Heart left ventricle (tissue), 16 donors: ENCODE measurements around the gene ZRANB1. TPM values are rescaled to one million over a fixed set of nuclear protein-coding genes. Genes with fewer than 3 reads are reported as not detected.

ENCODE experiments used
- ATAC-seq, 4 donors: fragments of 200-7000 bp; cut with Tn5 transposase; one replicate each; pipeline ENCODE4 v1.9.1; 2020 to 2022; ENCODE audit warnings: moderate library complexity in 4 of 4, mild to moderate bottlenecking in 3 of 4, moderate number of reproducible peaks in 1 of 4
- DNase-seq, 5 donors: peaks; one replicate each; pipeline ENCODE4 v3.0.0-alpha.2; 2020
- H3K27ac ChIP-seq, 12 donors: fragments of 200-600 bp; sonication (generic) in 4 of 12; one replicate each; pipeline versions ENCODE4 v1.5.0 to v1.8.0; 2016 to 2022; ENCODE audit warnings: mild to moderate bottlenecking in 2 of 12
- H3K27me3 ChIP-seq, 9 donors: fragments of 200-600 bp; sonication (generic) in 2 of 9; one replicate each; pipeline versions ENCODE4 v1.5.1 to v1.8.0; 2016 to 2022; ENCODE audit warnings: mild to moderate bottlenecking in 3 of 9
- H3K36me3 ChIP-seq, 9 donors: fragments of 200-600 bp; sonication (generic) in 2 of 9; one replicate each; pipeline versions ENCODE4 v1.5.0 to v1.8.0; 2018 to 2022; ENCODE audit warnings: mild to moderate bottlenecking in 2 of 9
- H3K4me1 ChIP-seq, 12 donors: fragments of 200-600 bp; sonication (generic) in 4 of 12; one replicate each; pipeline versions ENCODE4 v1.5.0 to v1.8.0; 2016 to 2022; ENCODE audit warnings: mild to moderate bottlenecking in 3 of 12
- H3K4me3 ChIP-seq, 12 donors: fragments of 200-600 bp; sonication (generic) in 4 of 12; one replicate each; pipeline versions ENCODE4 v1.5.0 to v1.8.0; 2017 to 2022; ENCODE audit warnings: mild to moderate bottlenecking in 9 of 12, moderate library complexity in 4 of 12
- H3K9me3 ChIP-seq, 12 donors: fragments of 200-600 bp; sonication (generic) in 4 of 12; one replicate each; pipeline versions ENCODE4 v1.5.0 to v1.8.0; 2016 to 2022; ENCODE audit warnings: mild to moderate bottlenecking in 1 of 12
- CTCF ChIP-seq, 12 donors: fragments of 200-600 bp; sonication (generic) in 4 of 12; IDR thresholded peaks; one replicate each; pipeline versions ENCODE4 v1.5.0 to v1.8.0; 2018 to 2022; ENCODE audit warnings: antibody characterized with exemption in 12 of 12, mild to moderate bottlenecking in 5 of 12
- POLR2A ChIP-seq, 2 donors: fragments of 450-650 bp; IDR thresholded peaks; one replicate each; pipeline ENCODE4 v1.6.1; 2017; ENCODE audit warnings: antibody characterized with exemption in 2 of 2, mild to moderate bottlenecking in 2 of 2, moderate library complexity in 2 of 2
- WGBS, 4 donors: extraction: QIAGEN DNeasy Blood & Tissue Kit in 2 of 4; methylation state at CpG; one replicate each; pipeline versions ENCODE4 v1.1.5 to v1.1.7; 2013 to 2018; 5-methylcytosine and 5-hydroxymethylcytosine counted together
- intact Hi-C, 10 donors: fragments of 100-400 bp; cut with DNase I; formaldehyde crosslinking; loops; one replicate each; pipeline versions ENCODE4 v1.11.1 to v1.14.2; 2022
- polyA plus RNA-seq, 2 donors: library from polyadenylated mRNA; stranded (reverse); fragments of 200-250 nt; gene quantifications; one replicate each; pipeline ENCODE4 v1.2.3, GENCODE V29; 2013
- total RNA-seq, 9 donors: library from RNA; depleted of rRNA in 2 of 9; stranded (reverse); fragments of >200 nt in 2 of 9; fragmentation: NEBNext Ultra II Directional in 3 of 9; extraction: Animal tissue kit (Norgen Biotek cat#: 25700) in 3 of 9; gene quantifications; one replicate each; pipeline versions ENCODE4 v1.1.0 to v1.2.4, GENCODE V29; 2016 to 2023
- donor health status: ischemic (EF 13 %, LVEDD 7.1; RV severe dilation, severe dysfunction).
- donor health status: healthy with polysubstance abuse.
- donor health status: DM: no; HTN: yes; CAD: no.
- donor health status: DM: no; HTN: no; CAD: no.
- donor health status: ischemic (EF 25% LVEDD 6.9; RV normal size, moderate dysfunction).
- donor health status: ischemic (EF 25% LVEDD 5.7; RV mildly dilated, moderate dysfunction).
- donor health status: healthy.
- donor health status: DM: yes; HTN: yes; CAD: no.
- donor health status: ischemic (EF 35%, LVEDD 5.7; RV mildly dilated, moderate dysfunction).
- donor health status: nonischemic (EF 11% LVEDD 7.7; RV severe dilation, severe dysfunction).
- donor health status: DM: yes; HTN: yes; CAD: no.
- donor health status: PGD.
- donor health status: ischemic (EF 29% LVEDD 5.4; RV normal size, mild dysfunction).
- donor health status: nonischemic (EF 23%, LVEDD 6.1; RV moderate dilation, normal function).

ZRANB1 gene
- total and polyA plus RNA-seq, 11 donors = 11.4 to 31.3 (median 25.6) TPM

DNA sequence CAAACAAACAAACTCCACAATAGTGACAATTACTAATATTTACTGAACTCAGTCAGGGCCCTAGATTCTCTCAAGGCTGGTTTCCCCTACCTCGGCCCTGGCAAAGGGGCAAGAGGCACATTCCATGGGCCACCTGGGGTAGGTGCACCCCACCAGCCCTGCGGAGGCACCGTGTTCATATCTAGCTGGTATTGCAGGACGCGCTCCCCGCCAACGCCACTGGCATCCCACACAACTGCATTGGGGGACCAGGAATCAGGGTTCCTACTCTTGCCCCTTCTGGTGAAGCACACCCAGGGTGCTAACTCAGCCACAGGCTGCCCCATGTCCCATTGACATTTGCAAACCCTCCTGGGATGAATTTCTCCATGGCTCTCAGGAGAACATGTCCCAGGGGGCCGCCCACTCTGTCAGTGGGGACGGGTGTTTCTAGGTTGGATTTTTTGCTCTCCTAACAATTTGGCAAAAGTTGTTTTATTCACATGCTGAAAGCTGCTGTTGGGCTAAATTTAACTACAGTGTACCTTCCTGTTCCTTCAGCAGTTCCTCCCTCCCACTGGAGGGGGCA, 76.7 kb downstream of the ZRANB1 start:
- WGBS, 4 donors = 79 to 85% (median 81%) methylated on average over 9 of the region's 9 CpGs
- Histone ChIP-seq H3K36me3 (no peaks in the 10 kb centered on the region), H3K9me3 (peaks cover 0 to 4% (median 0%) of the 10 kb centered on the region in 12 donors), H3K27me3 (no peaks in the 10 kb centered on the region), H3K4me3 (no peak overlapping the region), H3K4me1 (peaks cover 29 to 100% (median 91%) of the 10 kb centered on the region in 12 donors), H3K27ac (peak overlapping the region in 6 of 12 donors; percentile 9 to 75 (median 28))
- no peak for ATAC-seq
- intact Hi-C loops = loop anchor here in 2 of 10 donors (5.0 kb wide), 1 partner anchor 39 kb away; no protein-coding TSS in a partner anchor
- TF ChIP-seq POLR2A (IDR thresholded peaks at IDR 0.05) (no peak), CTCF (IDR thresholded peaks at IDR 0.05) (peak in 1 of 12 donors; percentile 10)
- DNase-seq = peak in 2 of 5 donors; percentile 18 to 48

DNA sequence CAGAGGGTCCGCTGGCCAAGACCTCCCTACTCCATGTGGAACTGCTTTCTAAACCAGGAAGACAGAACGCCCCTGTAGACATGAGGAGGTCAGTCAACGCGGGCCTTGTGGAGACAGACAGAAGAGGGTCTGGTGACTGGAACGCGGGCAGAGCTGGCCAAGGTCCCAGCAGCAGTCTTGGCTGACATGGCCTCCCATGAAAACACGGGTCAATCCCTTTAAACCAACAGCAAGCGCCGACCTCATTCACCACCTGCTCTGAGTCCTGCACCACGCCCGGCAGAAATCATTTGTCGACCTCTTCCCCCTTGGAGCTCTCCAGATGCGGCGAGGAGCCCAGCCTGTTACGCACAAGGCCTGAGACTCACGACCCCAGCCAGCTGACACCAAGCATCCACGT, 78.5 kb downstream of the ZRANB1 start:
- TF ChIP-seq POLR2A (IDR thresholded peaks at IDR 0.05) (no peak), CTCF (IDR thresholded peaks at IDR 0.05) (no peak)

GRCh38 chr10:125020871-125021270, 78.9 kb downstream of the ZRANB1 start:
- Histone ChIP-seq H3K27ac (peak overlapping the region in 4 of 12 donors; percentile 20 to 76 (median 62)), H3K36me3 (peaks cover 0 to 3% (median 0%) of the 10 kb centered on the region in 9 donors), H3K9me3 (peaks cover 0 to 4% (median 0%) of the 10 kb centered on the region in 12 donors), H3K4me1 (peaks cover 16 to 100% (median 85%) of the 10 kb centered on the region in 12 donors), H3K27me3 (no peaks in the 10 kb centered on the region), H3K4me3 (no peak overlapping the region)
- intact Hi-C loops = no loop called here
- TF ChIP-seq CTCF (IDR thresholded peaks at IDR 0.05) (no peak), POLR2A (IDR thresholded peaks at IDR 0.05) (no peak)
- 80 to 87% (median 86%) methylated on average over 9 of the region's 9 CpGs for WGBS, 4 donors
- ATAC-seq = no peak
- peak in 1 of 5 donors; percentile 47 for DNase-seq

More for the DNA sequence above, 78.5 kb downstream of the ZRANB1 start:
- H3K27ac ChIP-seq = peak overlapping the region in 3 of 12 donors; percentile 22 to 76 (median 75)
- ATAC-seq (peak in 1 of 4 donors; percentile 2), DNase-seq (peak in 1 of 5 donors; percentile 40)
- no peak overlapping the region for H3K4me3 ChIP-seq
- peaks cover 20 to 100% (median 89%) of the 10 kb centered on the region in 12 donors for H3K4me1 ChIP-seq
- H3K36me3 ChIP-seq = no peaks in the 10 kb centered on the region
- peaks cover 0 to 4% (median 0%) of the 10 kb centered on the region in 12 donors for H3K9me3 ChIP-seq
- WGBS, 4 donors = 58 to 65% (median 62%) methylated on average over 17 of the region's 17 CpGs
- intact Hi-C loops = no loop called here
- no peaks in the 10 kb centered on the region for H3K27me3 ChIP-seq

DNA sequence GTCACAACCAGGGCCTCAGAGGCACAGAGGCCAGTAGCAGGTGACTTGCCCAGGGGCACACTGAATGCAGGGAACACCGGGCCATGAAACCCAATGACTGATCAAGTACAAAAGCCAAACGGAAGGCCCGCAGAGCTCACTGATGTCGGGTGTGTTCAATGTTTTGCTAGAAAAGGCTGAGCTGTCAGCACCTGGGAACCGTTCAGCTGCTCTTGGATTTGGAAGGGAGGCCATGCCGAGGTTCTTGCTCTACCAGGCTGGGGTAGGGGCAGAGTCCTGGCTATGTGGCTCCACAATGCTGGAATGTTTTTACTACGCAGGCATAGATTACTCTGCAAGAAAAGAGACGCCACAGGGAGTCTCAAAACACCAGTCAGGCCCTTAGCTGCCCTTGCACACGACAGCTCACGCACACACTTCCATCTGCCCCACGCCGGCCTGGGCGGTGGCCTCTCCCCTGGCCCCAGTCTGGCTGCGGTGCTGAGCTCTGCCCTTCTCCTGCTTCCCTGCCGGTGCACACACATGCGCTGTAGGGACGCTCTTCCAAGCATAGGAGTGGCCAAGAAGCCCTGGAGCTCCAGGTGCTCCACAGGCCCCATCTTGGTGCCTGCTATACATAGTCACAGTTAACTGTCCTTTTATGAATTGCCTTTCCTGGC, 79.9 kb downstream of the ZRANB1 start:
- WGBS, 4 donors = 59 to 72% (median 63%) methylated on average over 13 to 17 of the region's 17 CpGs

More for the DNA sequence above, 79.9 kb downstream of the ZRANB1 start:
- Histone ChIP-seq H3K27ac (peak overlapping the region in 7 of 12 donors; percentile 20 to 76 (median 49)), H3K4me3 (no peak overlapping the region), H3K36me3 (peaks cover 0 to 12% (median 6%) of the 10 kb centered on the region in 9 donors), H3K9me3 (peaks cover 0 to 4% (median 0%) of the 10 kb centered on the region in 12 donors), H3K4me1 (peaks cover 8 to 93% (median 76%) of the 10 kb centered on the region in 12 donors), H3K27me3 (no peaks in the 10 kb centered on the region)
- DNase-seq (peak in 2 of 5 donors; percentile 30 to 35), ATAC-seq (peak in 1 of 4 donors; percentile 21)
- intact Hi-C loops = no loop called here
- no peak for TF ChIP-seq POLR2A (IDR thresholded peaks at IDR 0.05)
